Astrocyte (in vitro differentiated cells and primary cell): ENCODE results near the gene PER2. TPM values are rescaled to one million over a fixed set of nuclear protein-coding genes. Genes with fewer than 3 reads are reported as not detected.

ENCODE experiments used
- DNase-seq: peaks from one replicate; pipeline ENCODE4 v3.0.0-alpha.2; 2010; ENCODE audit warnings: low read depth
- FAIRE-seq: peaks from 2 replicates; lab custom pipeline; 2011; peaks lifted over from hg19 to GRCh38; lab: Jason Lieb, UNC
- H2AFZ ChIP-seq: 2 replicates; pipeline ENCODE4 v1.6.0; 2012; ENCODE audit warnings: low read depth, low read length, inconsistent platforms
- H3K27ac ChIP-seq: 2 replicates; pipeline ENCODE4 v1.5.1; 2011; ENCODE audit warnings: low read depth, low read length, inconsistent platforms
- H3K27me3 ChIP-seq: 2 replicates; pipeline ENCODE4 v1.6.0; 2011; ENCODE audit warnings: low read length, inconsistent platforms; ENCODE audit not compliant: insufficient read depth
- H3K36me3 ChIP-seq: 2 replicates; pipeline ENCODE4 v1.5.1; 2011; ENCODE audit warnings: low read length, inconsistent platforms; ENCODE audit not compliant: insufficient read depth
- H3K4me1 ChIP-seq: 2 replicates; pipeline ENCODE4 v1.5.1; 2011; ENCODE audit warnings: low read length, inconsistent platforms; ENCODE audit not compliant: insufficient read depth
- H3K4me2 ChIP-seq: 2 replicates; pipeline ENCODE4 v1.6.0; 2012; ENCODE audit warnings: low read length, inconsistent platforms
- H3K4me3 ChIP-seq: 2 replicates; pipeline ENCODE4 v1.5.1; 2011; ENCODE audit warnings: low read depth, mild to moderate bottlenecking, low read length, inconsistent platforms; ENCODE audit not compliant: insufficient read depth
- H3K79me2 ChIP-seq: 2 replicates; pipeline ENCODE4 v1.6.0; 2012; ENCODE audit warnings: mild to moderate bottlenecking, low read length, inconsistent platforms; ENCODE audit not compliant: insufficient read depth
- H3K9ac ChIP-seq: 2 replicates; pipeline ENCODE4 v1.6.0; 2012; ENCODE audit warnings: mild to moderate bottlenecking, low read length, inconsistent platforms
- H3K9me3 ChIP-seq: 2 replicates; pipeline ENCODE4 v1.5.1; 2012; ENCODE audit warnings: low read depth, mild to moderate bottlenecking, low read length, inconsistent platforms; ENCODE audit not compliant: insufficient read depth
- H4K20me1 ChIP-seq: 2 replicates; pipeline ENCODE4 v1.6.0; 2012; ENCODE audit warnings: low read length, inconsistent platforms; ENCODE audit not compliant: insufficient read depth
- H3K27ac Mint-ChIP-seq: one replicate; pipeline ENCODE4 v1.8.0; 2021; ENCODE audit warnings: mild to moderate bottlenecking, mixed read lengths; ENCODE audit not compliant: unreplicated experiment
- H3K27me3 Mint-ChIP-seq: one replicate; pipeline ENCODE4 v1.8.0; 2021; ENCODE audit warnings: low read depth, mixed read lengths; ENCODE audit not compliant: unreplicated experiment
- H3K36me3 Mint-ChIP-seq: one replicate; pipeline ENCODE4 v1.8.0; 2021; ENCODE audit warnings: low read depth, mixed read lengths; ENCODE audit not compliant: unreplicated experiment
- H3K4me1 Mint-ChIP-seq: one replicate; pipeline ENCODE4 v1.8.0; 2021; ENCODE audit warnings: low read depth, mixed read lengths; ENCODE audit not compliant: unreplicated experiment
- H3K4me3 Mint-ChIP-seq: one replicate; pipeline ENCODE4 v1.8.0; 2021; ENCODE audit warnings: mild to moderate bottlenecking, moderate library complexity, mixed read lengths; ENCODE audit not compliant: unreplicated experiment
- H3K9me3 Mint-ChIP-seq: one replicate; pipeline ENCODE4 v1.8.0; 2021; ENCODE audit warnings: mild to moderate bottlenecking, mixed read lengths; ENCODE audit not compliant: unreplicated experiment
- CTCF ChIP-seq: IDR thresholded peaks from 2 replicates; pipeline ENCODE4 v1.5.1; 2011; ENCODE audit warnings: low read depth, mild to moderate bottlenecking, inconsistent platforms, low read length, moderate library complexity; ENCODE audit not compliant: insufficient read depth
- EZH2 ChIP-seq: IDR thresholded peaks from 2 replicates; pipeline ENCODE4 v1.6.1; 2012; ENCODE audit warnings: mild to moderate bottlenecking, low read length, inconsistent platforms; ENCODE audit not compliant: insufficient read depth
- total RNA-seq: library from RNA; stranded (reverse); gene quantifications from 2 replicates; pipeline ENCODE4 v1.2.1, GENCODE V29; 2021

The PER2 gene
- total RNA-seq, 1 donor from 2014 or later: 2.0 TPM

- H3K4me3 Mint-ChIP-seq: no peak overlapping the region
- TF ChIP-seq EZH2 (no peak), CTCF (no peak)
- no peaks in the 10 kb centered on the region for H3K9me3 Mint-ChIP-seq
- H3K36me3 Mint-ChIP-seq: peaks cover 19% of the 10 kb centered on the region
- H3K27me3 Mint-ChIP-seq: peaks cover 9% of the 10 kb centered on the region
- peaks cover 6% of the 10 kb centered on the region for H3K4me1 Mint-ChIP-seq
- H4K20me1 ChIP-seq: no peaks in the 10 kb centered on the region
- no peak overlapping the region for H3K27ac ChIP-seq
- peaks cover 3% of the 10 kb centered on the region for H3K36me3 ChIP-seq
- no peaks in the 10 kb centered on the region for H3K9me3 ChIP-seq
- H3K4me2 ChIP-seq: no peak overlapping the region
- peaks cover 7% of the 10 kb centered on the region for H3K4me1 ChIP-seq
- no peak for FAIRE-seq
- H3K27me3 ChIP-seq: no peaks in the 10 kb centered on the region
- H3K9ac ChIP-seq: no peak overlapping the region
- H3K79me2 ChIP-seq: no peaks in the 10 kb centered on the region
- H2AFZ ChIP-seq: no peak overlapping the region
- H3K4me3 ChIP-seq: no peak overlapping the region
- DNase-seq: no peak
- H3K27ac Mint-ChIP-seq: no peak overlapping the region
Measured at GRCh38 chr2:238271061-238271554, 17.3 kb downstream of the PER2 start.

GRCh38 chr2:238270606-238271005, 17.8 kb downstream of the PER2 start:
- Histone ChIP-seq H3K27me3 (no peaks in the 10 kb centered on the region), H3K9ac (no peak overlapping the region), H2AFZ (no peak overlapping the region), H3K4me1 (peaks cover 7% of the 10 kb centered on the region), H3K4me3 (no peak overlapping the region), H3K79me2 (no peaks in the 10 kb centered on the region), H3K4me2 (no peak overlapping the region), H3K36me3 (peaks cover 3% of the 10 kb centered on the region), H3K9me3 (no peaks in the 10 kb centered on the region), H3K27ac (no peak overlapping the region), H4K20me1 (no peaks in the 10 kb centered on the region)
- Mint-ChIP-seq H3K27ac (no peak overlapping the region), H3K9me3 (no peaks in the 10 kb centered on the region), H3K27me3 (peaks cover 9% of the 10 kb centered on the region), H3K4me3 (no peak overlapping the region), H3K36me3 (peaks cover 19% of the 10 kb centered on the region), H3K4me1 (peaks cover 6% of the 10 kb centered on the region)
- TF ChIP-seq EZH2: no peak
- TF ChIP-seq CTCF: no peak
- no peak for DNase-seq
- FAIRE-seq: no peak

- Histone ChIP-seq H2AFZ (no peak overlapping the region), H3K4me3 (no peak overlapping the region)
Measured at GRCh38 chr2:238269741-238270140, 18.7 kb downstream of the PER2 start.

More at GRCh38 chr2:238269741-238270140, 18.7 kb downstream of the PER2 start:
- peaks cover 3% of the 10 kb centered on the region for H3K36me3 ChIP-seq
- H4K20me1 ChIP-seq: no peaks in the 10 kb centered on the region
- TF ChIP-seq CTCF (no peak), EZH2 (no peak)
- Mint-ChIP-seq H3K27ac (no peak overlapping the region), H3K9me3 (no peaks in the 10 kb centered on the region), H3K4me1 (peaks cover 6% of the 10 kb centered on the region), H3K36me3 (peaks cover 15% of the 10 kb centered on the region), H3K27me3 (peaks cover 6% of the 10 kb centered on the region), H3K4me3 (no peak overlapping the region)
- H3K27ac ChIP-seq: no peak overlapping the region
- peaks cover 7% of the 10 kb centered on the region for H3K4me1 ChIP-seq
- H3K9ac ChIP-seq: no peak overlapping the region
- H3K4me2 ChIP-seq: no peak overlapping the region
- H3K79me2 ChIP-seq: no peaks in the 10 kb centered on the region
- no peaks in the 10 kb centered on the region for H3K27me3 ChIP-seq
- no peak for DNase-seq
- FAIRE-seq: no peak
- H3K9me3 ChIP-seq: no peaks in the 10 kb centered on the region
